ENCODE results near the gene TRDMT1.

- peak; percentile 44 to 50 for TF ChIP-seq POLR2A (IDR thresholded peaks at IDR 0.05)
- TF ChIP-seq CTCF (IDR thresholded peaks at IDR 0.05): peak in 1 of 6 experiments; percentile 29
Measured at GRCh38 chr10:17229967-17230682, 28.7 kb upstream of the TRDMT1 start.

Measured in adrenal gland (tissue), 5 donors.